HCT116 (cell line): ENCODE measurements around the gene MON1B. TPM values are rescaled to one million over a fixed set of nuclear protein-coding genes. Genes with fewer than 3 reads are reported as not detected.

ENCODE experiments used
- ATAC-seq: fragments of 200-7000 bp; cut with Tn5 transposase; 2 replicates; pipeline ENCODE4 v1.9.1; 2020; ENCODE audit warnings: mild to moderate bottlenecking, moderate library complexity
- BruUV-seq: library from RNA; stranded (reverse); fragments of 400-500 nt; replicated peaks from 2 replicates; lab custom pipeline; 2021; lab: Mats Ljungman, UMichigan
- CTCF ChIA-PET: fragments of 300-600 bp; sonication (Branson Sonifier 250); formaldehyde crosslinking; loops from one replicate; lab custom pipeline; 2021; ENCODE audit warnings: antibody characterized with exemption; lab: Charles Lee
- POLR2A ChIA-PET: fragments of 300-600, 350-600 bp; sonication (Branson Sonifier 250); formaldehyde crosslinking; loops from one replicate; lab custom pipeline; 2021; ENCODE audit warnings: antibody characterized with exemption; lab: Charles Lee
- RAD21 ChIA-PET, 2 experiments: fragments of 300-600 bp; sonication (Branson Sonifier 250); formaldehyde crosslinking; loops; one replicate each; lab custom pipeline; 2023; ENCODE audit warnings: low total read pairs in 2 of 2; ENCODE audit not compliant: uncharacterized antibody in 2 of 2, unreplicated experiment in 2 of 2, low non-redundant PET in 1 of 2; lab: Charles Lee
- DNase-seq: peaks from one replicate; pipeline ENCODE4 v3.0.0-alpha.2; 2010; ENCODE audit warnings: low read depth, low spot score
- H2AFZ ChIP-seq: fragments of 200-600 bp; shearing (Covaris generic), sonication (generic); 2 replicates; pipeline ENCODE4 v1.6.1; 2017; ENCODE audit warnings: low read depth, mixed run types, mixed read lengths, antibody characterized with exemption, low read length; ENCODE audit not compliant: poor library complexity, severe bottlenecking
- H3K27ac ChIP-seq: 2 replicates; pipeline ENCODE4 v1.5.1; 2012; ENCODE audit warnings: low read depth, low read length
- H3K27me3 ChIP-seq: fragments of 200-600 bp; sonication (generic); 2 replicates; pipeline ENCODE4 v1.6.1; 2016; ENCODE audit warnings: mixed run types, low read length, mixed read lengths; ENCODE audit not compliant: insufficient read depth
- H3K36me3 ChIP-seq, 2 experiments: fragments of 200-500 bp in 1 of 2; fragments of 200-600 bp in 1 of 2; sonication (Bioruptor generic) in 1 of 2; sonication (generic) in 1 of 2; 2 replicates each; pipeline versions ENCODE4 v1.5.1 to v1.6.1; 2014 to 2016; ENCODE audit warnings: low read length in 2 of 2, inconsistent platforms in 1 of 2, mixed read lengths in 1 of 2, mixed run types in 1 of 2; ENCODE audit not compliant: insufficient read depth in 2 of 2, control insufficient read depth in 1 of 2
- H3K4me1 ChIP-seq, 2 experiments: fragments of 200-600 bp in 1 of 2; sonication (generic) in 1 of 2; 2 replicates each; pipeline versions ENCODE4 v1.5.1 to v1.6.1; 2012 to 2017; ENCODE audit warnings: low read length in 2 of 2, inconsistent platforms in 1 of 2, mild to moderate bottlenecking in 1 of 2, mixed read lengths in 1 of 2, mixed run types in 1 of 2, moderate library complexity in 1 of 2; ENCODE audit not compliant: insufficient read depth in 2 of 2, control insufficient read depth in 1 of 2
- H3K4me2 ChIP-seq: fragments of 200-600 bp; sonication (generic); 2 replicates; pipeline ENCODE4 v1.6.1; 2017; ENCODE audit warnings: mixed run types, low read length, mixed read lengths
- H3K4me3 ChIP-seq, 2 experiments: fragments of 200-600 bp in 1 of 2; sonication (generic) in 1 of 2; replicated peaks in 1 of 2; 2 replicates each; pipeline ENCODE4 v1.5.1; 2011 to 2016; ENCODE audit warnings: low read length in 2 of 2, control low read depth in 1 of 2, low read depth in 1 of 2, mild to moderate bottlenecking in 1 of 2, mixed read lengths in 1 of 2, mixed run types in 1 of 2
- H3K79me2 ChIP-seq: fragments of 200-600 bp; sonication (generic); 2 replicates; pipeline ENCODE4 v1.6.1; 2017; ENCODE audit warnings: mild to moderate bottlenecking, mixed run types, low read length, moderate library complexity, mixed read lengths; ENCODE audit not compliant: insufficient read depth
- H3K9ac ChIP-seq: fragments of 200-600 bp; sonication (generic); 2 replicates; pipeline ENCODE4 v1.6.1; 2016; ENCODE audit warnings: low read length, mixed read lengths
- H3K9me2 ChIP-seq: fragments of 200-600 bp; sonication (generic), shearing (Covaris generic); 2 replicates; pipeline ENCODE4 v1.6.1; 2017; ENCODE audit warnings: mixed run types, mild to moderate bottlenecking, moderate library complexity; ENCODE audit not compliant: insufficient read depth
- H3K9me3 ChIP-seq, 2 experiments: fragments of 200-500 bp in 1 of 2; fragments of 200-600 bp in 1 of 2; sonication (Bioruptor generic) in 1 of 2; sonication (generic) in 1 of 2; 2 replicates each; pipeline ENCODE4 v1.6.1; 2014 to 2017; ENCODE audit warnings: low read length in 2 of 2, mixed read lengths in 2 of 2, inconsistent platforms in 1 of 2, low read depth in 1 of 2, mild to moderate bottlenecking in 1 of 2, mixed run types in 1 of 2, moderate library complexity in 1 of 2; ENCODE audit not compliant: control insufficient read depth in 1 of 2, insufficient read depth in 1 of 2
- H4K20me1 ChIP-seq: fragments of 200-600 bp; sonication (generic), shearing (Covaris generic); 2 replicates; pipeline ENCODE4 v1.6.1; 2017; ENCODE audit warnings: mixed run types, mild to moderate bottlenecking, moderate library complexity; ENCODE audit not compliant: insufficient read depth
- CEBPB ChIP-seq: IDR thresholded peaks from 2 replicates; pipeline ENCODE4 v1.6.1; 2012; ENCODE audit warnings: low read depth
- CTCF ChIP-seq, 3 experiments: fragments of 200-600 bp in 1 of 3; sonication (generic) in 1 of 3; IDR thresholded peaks in 2 of 3; conservative IDR thresholded peaks in 1 of 3; 2 replicates each; pipeline ENCODE4 v1.5.1; 2012 to 2017; ENCODE audit warnings: low read depth in 2 of 3, low read length in 2 of 3, antibody characterized with exemption in 1 of 3, borderline replicate concordance in 1 of 3, control low read depth in 1 of 3, mild to moderate bottlenecking in 1 of 3, mixed read lengths in 1 of 3, mixed run types in 1 of 3, moderate library complexity in 1 of 3; ENCODE audit not compliant: insufficient read depth in 1 of 3
- EZH2 ChIP-seq: fragments of 200-600 bp; sonication (generic); IDR thresholded peaks from 2 replicates; pipeline ENCODE4 v1.6.1; 2017; ENCODE audit warnings: antibody characterized with exemption, mixed run types
- FOSL1 ChIP-seq: IDR thresholded peaks from 2 replicates; pipeline ENCODE4 v1.6.1; 2012; ENCODE audit warnings: low read depth
- RAD21 ChIP-seq: IDR thresholded peaks from 2 replicates; pipeline ENCODE4 v1.6.1; 2012; ENCODE audit warnings: low read depth, mild to moderate bottlenecking
- REST ChIP-seq: IDR thresholded peaks from 2 replicates; pipeline ENCODE4 v1.6.1; 2012; ENCODE audit warnings: low read depth
- intact Hi-C: fragments of 100-400 bp; cut with micrococcal nuclease; formaldehyde crosslinking; loops from 2 replicates; pipeline ENCODE4 v1.10.0; 2022
- total RNA-seq: library from RNA; stranded (reverse); gene quantifications from one replicate; pipeline ENCODE4 v1.2.1, GENCODE V29; 2021; ENCODE audit not compliant: unreplicated experiment

MON1B gene
- total RNA-seq, 1 experiment from 2014 or later = 34.7 TPM

- TF ChIP-seq REST = no peak
- TF ChIP-seq FOSL1 = no peak
- no peak for TF ChIP-seq CEBPB
- TF ChIP-seq EZH2 = no peak
- TF ChIP-seq, all 23 proteins: peak for 0
Observed at GRCh38 chr16:77231047-77231446, 40.1 kb downstream of the MON1B start (continued).

GRCh38 chr16:77233799-77234519, 43.0 kb downstream of the MON1B start:
- POLR2A ChIA-PET = no interaction called here
- RAD21 ChIA-PET = interaction anchor here in 1 of 2 experiments (0.6 kb wide), 1 partner anchor 436 kb away, joined by 3 read pairs; no protein-coding TSS in a partner anchor
- CTCF ChIA-PET = interaction anchor here (4.4 kb wide), 1 partner anchor 350 kb away, joined by 77 read pairs; no protein-coding TSS in a partner anchor
- H3K27me3 ChIP-seq = no peaks in the 10 kb centered on the region
- no peaks in the 10 kb centered on the region for H3K79me2 ChIP-seq
- no peak overlapping the region for H3K27ac ChIP-seq
- H3K4me3 ChIP-seq = no peak overlapping the region
- no peak for TF ChIP-seq CTCF (IDR thresholded peaks at IDR 0.05 in 2 of 3, conservative IDR thresholded peaks at IDR 0.05 in 1 of 3; ENCODE audit: borderline replicate concordance in 1 of 3, insufficient read depth in 1 of 3, low read depth in 2 of 3, low read length in 2 of 3)
- no peak for TF ChIP-seq RAD21
- H3K36me3 ChIP-seq = no peaks in the 10 kb centered on the region
- H3K9me2 ChIP-seq = no peaks in the 10 kb centered on the region
- no peak for DNase-seq
- H2AFZ ChIP-seq = no peak overlapping the region
- H3K4me2 ChIP-seq = no peak overlapping the region
- intact Hi-C loops = loop anchor here (10.0 kb wide), 1 partner anchor 171 kb away; no protein-coding TSS in a partner anchor
- peaks cover 0 to 5% of the 10 kb centered on the region in 2 experiments; a peak in 2 of 4 replicates for H3K4me1 ChIP-seq
- no peak overlapping the region for H3K9ac ChIP-seq
- BruUV-seq = no TSS peak
- no peaks in the 10 kb centered on the region for H3K9me3 ChIP-seq
- no peak for ATAC-seq
- H4K20me1 ChIP-seq = no peaks in the 10 kb centered on the region
